Fibroblast of the conjunctiva (primary cell): ENCODE results near the gene TMEM170A.

ENCODE experiments used
- DNase-seq: peaks from one replicate; pipeline ENCODE4 v3.0.0-alpha.2; 2010; ENCODE audit warnings: low read depth

Gene TMEM170A

GRCh38 chr16:75401691-75402090 is 62.8 kb downstream of the TMEM170A start:
- DNase-seq: no peak

DNA sequence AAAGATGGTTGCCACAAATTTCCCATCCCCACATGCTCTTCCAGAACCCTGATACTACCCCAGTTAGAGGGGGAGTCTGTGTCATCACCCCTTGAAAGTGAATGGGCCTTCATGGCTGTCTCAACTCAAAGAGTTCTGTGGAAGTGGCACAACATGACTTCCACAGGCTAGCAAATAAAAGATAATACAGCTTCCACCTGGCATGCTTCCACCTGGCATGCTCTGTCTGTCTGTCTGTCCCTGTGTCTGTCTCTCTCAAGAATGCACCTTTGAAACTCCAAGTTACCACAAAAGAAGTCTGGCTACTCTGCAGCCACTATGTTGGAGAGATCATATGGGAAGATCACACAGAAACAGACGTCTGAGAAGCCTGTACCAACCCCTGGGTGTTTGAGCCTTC is 66.2 kb downstream of the TMEM170A start:
- DNase-seq: no peak

- no peak for DNase-seq
These were observed 69.5 kb downstream of the TMEM170A start for GRCh38 chr16:75394941-75395340.
